Placental epithelial cell (primary cell): ENCODE data around the gene ESR1. TPM values are rescaled to one million over a fixed set of nuclear protein-coding genes. Genes with fewer than 3 reads are reported as not detected.

Experiments used
- total RNA-seq: library from RNA; depleted of rRNA; stranded (reverse); fragments of >200 nt; gene quantifications from 2 replicates; pipeline ENCODE4 v1.2.3, GENCODE V29; 2012

ESR1 gene
- total RNA-seq = not detected in 2 replicates

DNA sequence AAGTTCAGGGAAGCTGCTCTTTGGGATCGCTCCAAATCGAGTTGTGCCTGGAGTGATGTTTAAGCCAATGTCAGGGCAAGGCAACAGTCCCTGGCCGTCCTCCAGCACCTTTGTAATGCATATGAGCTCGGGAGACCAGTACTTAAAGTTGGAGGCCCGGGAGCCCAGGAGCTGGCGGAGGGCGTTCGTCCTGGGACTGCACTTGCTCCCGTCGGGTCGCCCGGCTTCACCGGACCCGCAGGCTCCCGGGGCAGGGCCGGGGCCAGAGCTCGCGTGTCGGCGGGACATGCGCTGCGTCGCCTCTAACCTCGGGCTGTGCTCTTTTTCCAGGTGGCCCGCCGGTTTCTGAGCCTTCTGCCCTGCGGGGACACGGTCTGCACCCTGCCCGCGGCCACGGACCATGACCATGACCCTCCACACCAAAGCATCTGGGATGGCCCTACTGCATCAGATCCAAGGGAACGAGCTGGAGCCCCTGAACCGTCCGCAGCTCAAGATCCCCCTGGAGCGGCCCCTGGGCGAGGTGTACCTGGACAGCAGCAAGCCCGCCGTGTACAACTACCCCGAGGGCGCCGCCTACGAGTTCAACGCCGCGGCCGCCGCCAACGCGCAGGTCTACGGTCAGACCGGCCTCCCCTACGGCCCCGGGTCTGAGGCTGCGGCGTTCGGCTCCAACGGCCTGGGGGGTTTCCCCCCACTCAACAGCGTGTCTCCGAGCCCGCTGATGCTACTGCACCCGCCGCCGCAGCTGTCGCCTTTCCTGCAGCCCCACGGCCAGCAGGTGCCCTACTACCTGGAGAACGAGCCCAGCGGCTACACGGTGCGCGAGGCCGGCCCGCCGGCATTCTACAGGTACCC, at the start of gene ESR1:
Gene ESR1, plus strand, starts transcription at position 170 of the 858 bp plus-strand sequence. Its CDS starts 231 bp downstream, at position 401.

